Measurements from ENCODE around the gene PARD3B.

GRCh38 chr2:205411558-205411957 is 866.3 kb downstream of the PARD3B start:
- TF ChIP-seq POLR2AphosphoS5 (IDR thresholded peaks at IDR 0.05; ENCODE audit: low read depth, low read length), result no peak
- TF ChIP-seq TAF1 (IDR thresholded peaks at IDR 0.05; ENCODE audit: borderline replicate concordance, low read depth, low read length), result no peak

All from GM12892 (cell line).